NT2/D1 (cell line): ENCODE measurements around the gene ANKRD22.

Source experiments
- DNase-seq: peaks from one replicate; pipeline ENCODE4 v3.0.0-alpha.2; 2011; ENCODE audit warnings: low read depth, low spot score
- H3K27me3 ChIP-seq: 2 replicates; pipeline ENCODE4 v1.6.0; 2011; ENCODE audit warnings: mild to moderate bottlenecking; ENCODE audit not compliant: insufficient read length, insufficient read depth
- H3K36me3 ChIP-seq: 2 replicates; pipeline ENCODE4 v1.6.1; 2011; ENCODE audit warnings: mild to moderate bottlenecking, low read length, mixed read lengths; ENCODE audit not compliant: insufficient read depth, insufficient read length
- H3K4me1 ChIP-seq: 2 replicates; pipeline ENCODE4 v1.5.1; 2011; ENCODE audit not compliant: insufficient read depth, insufficient read length
- H3K4me3 ChIP-seq: 2 replicates; pipeline ENCODE4 v1.5.1; 2011; ENCODE audit warnings: low read depth; ENCODE audit not compliant: insufficient read length
- H3K9ac ChIP-seq: 2 replicates; pipeline ENCODE4 v1.6.0; 2011; ENCODE audit warnings: low read depth; ENCODE audit not compliant: insufficient read length
- H3K9me3 ChIP-seq: 2 replicates; pipeline ENCODE4 v1.5.1; 2011; ENCODE audit warnings: mild to moderate bottlenecking, low read length; ENCODE audit not compliant: insufficient read depth
- SUZ12 ChIP-seq: IDR thresholded peaks from 2 replicates; pipeline ENCODE4 v1.6.1; 2011; ENCODE audit not compliant: insufficient read length, insufficient read depth; ENCODE audit errors: extremely low read depth
- YY1 ChIP-seq: IDR thresholded peaks from 2 replicates; pipeline ENCODE4 v1.6.1; 2011; ENCODE audit not compliant: insufficient read length, insufficient read depth
- ZNF274 ChIP-seq: IDR thresholded peaks from 2 replicates; pipeline ENCODE4 v1.6.1; 2011; ENCODE audit warnings: mild to moderate bottlenecking, low read depth, low read length

ANKRD22 gene

DNA sequence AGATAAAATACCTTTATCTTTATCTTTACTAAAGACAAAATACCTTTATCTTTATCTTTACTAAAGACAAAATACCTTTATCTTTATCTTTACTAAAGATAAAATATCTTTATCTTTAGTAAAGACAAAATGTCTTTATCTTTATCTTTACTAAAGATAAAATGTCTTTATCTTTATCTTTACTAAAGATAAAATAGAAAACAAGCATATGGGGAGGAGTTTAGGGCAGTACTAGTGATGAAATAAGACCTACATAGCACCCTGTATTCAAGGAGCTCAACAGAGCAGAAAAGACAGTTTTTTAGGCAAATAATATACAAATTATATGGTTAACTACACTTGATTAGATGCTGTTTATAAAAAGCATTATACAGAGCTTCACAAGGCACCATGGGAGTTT, 19.3 kb downstream of the ANKRD22 start:
- DNase-seq, result no peak
- H3K36me3 ChIP-seq, result no peaks in the 10 kb centered on the region
- no peaks in the 10 kb centered on the region for H3K27me3 ChIP-seq
- TF ChIP-seq ZNF274 (no peak), SUZ12 (no peak), YY1 (no peak)
- no peaks in the 10 kb centered on the region for H3K4me1 ChIP-seq
- H3K4me3 ChIP-seq, result no peak overlapping the region
- no peak overlapping the region for H3K9ac ChIP-seq
- no peaks in the 10 kb centered on the region for H3K9me3 ChIP-seq

DNA sequence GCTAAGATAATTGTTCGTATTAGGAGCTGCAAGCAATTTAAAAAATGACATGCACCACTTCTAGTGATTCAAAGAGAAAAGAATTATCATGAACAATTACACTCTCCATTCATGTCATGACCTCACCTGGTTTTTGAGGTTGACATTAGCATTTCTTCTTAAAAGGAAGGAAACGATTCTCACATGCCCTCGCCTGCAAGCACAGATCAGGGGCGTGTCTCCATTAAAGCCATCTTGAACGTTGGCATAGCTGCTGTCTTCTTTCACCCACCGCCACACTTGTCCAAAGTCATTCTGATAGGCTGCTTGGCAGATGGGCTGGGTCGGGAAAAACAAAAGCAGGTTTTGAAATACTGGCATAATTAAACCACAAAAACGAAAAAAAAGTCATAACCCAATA, 19.9 kb downstream of the ANKRD22 start:
- no peak overlapping the region for H3K4me3 ChIP-seq
- TF ChIP-seq SUZ12 (no peak), ZNF274 (no peak), YY1 (no peak)
- no peaks in the 10 kb centered on the region for H3K4me1 ChIP-seq
- DNase-seq, result no peak
- no peaks in the 10 kb centered on the region for H3K27me3 ChIP-seq
- H3K36me3 ChIP-seq, result no peaks in the 10 kb centered on the region
- H3K9ac ChIP-seq, result no peak overlapping the region
- no peaks in the 10 kb centered on the region for H3K9me3 ChIP-seq

DNA sequence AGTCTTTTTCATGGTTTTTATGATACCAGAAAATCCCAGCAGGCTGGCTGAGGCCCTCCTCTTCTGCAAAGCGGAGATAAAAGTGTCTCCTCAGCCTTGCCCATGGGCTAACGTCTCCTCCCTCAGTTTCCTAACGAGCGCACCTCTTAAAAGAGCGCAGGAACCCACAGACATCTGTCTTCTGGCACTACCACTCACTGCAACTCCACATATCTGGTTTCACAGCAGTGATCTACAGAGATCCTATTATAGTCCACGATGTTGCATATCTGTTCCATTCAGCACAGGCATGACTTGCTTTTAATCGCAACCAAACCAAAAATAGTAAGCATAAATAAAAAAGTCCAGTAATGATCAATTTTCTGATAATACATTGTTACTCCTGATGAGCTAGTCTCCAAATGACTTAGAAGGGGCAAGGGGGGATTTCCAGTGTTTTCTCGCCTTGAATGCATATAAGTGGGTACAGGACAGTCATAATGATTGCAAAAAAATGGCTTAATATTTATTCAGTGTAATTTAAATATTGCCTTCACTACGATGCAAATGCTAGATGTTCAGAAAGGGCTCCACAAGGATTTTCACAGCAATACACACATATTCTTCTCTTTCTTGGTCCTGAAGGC, 20.9 kb downstream of the ANKRD22 start:
- no peak overlapping the region for H3K4me3 ChIP-seq
- TF ChIP-seq ZNF274 (no peak), SUZ12 (no peak), YY1 (no peak)

DNA sequence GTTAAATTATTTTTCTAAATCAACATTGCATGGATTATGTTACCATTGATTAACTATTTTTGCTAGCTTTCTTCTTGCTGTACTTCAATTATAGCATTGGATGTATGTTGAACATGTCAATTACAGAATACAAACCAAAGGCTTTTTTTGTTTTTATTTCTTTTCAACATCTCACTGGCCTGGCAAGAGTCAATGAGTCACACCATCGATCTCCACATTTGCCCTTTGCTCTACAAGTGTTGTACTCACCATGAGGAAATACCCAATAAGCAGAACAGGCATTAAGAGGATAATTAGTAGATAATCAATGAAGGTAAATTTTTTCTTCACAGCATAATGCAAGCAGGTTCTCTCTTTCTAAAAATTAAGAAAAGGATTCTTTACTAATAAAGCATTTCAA, 23.3 kb downstream of the ANKRD22 start:
- no peaks in the 10 kb centered on the region for H3K36me3 ChIP-seq
- DNase-seq, result no peak
- no peak for TF ChIP-seq SUZ12
- no peak overlapping the region for H3K9ac ChIP-seq
- H3K4me1 ChIP-seq, result no peaks in the 10 kb centered on the region
- no peaks in the 10 kb centered on the region for H3K9me3 ChIP-seq
- no peaks in the 10 kb centered on the region for H3K27me3 ChIP-seq
- no peak overlapping the region for H3K4me3 ChIP-seq

More for the DNA sequence above, 20.9 kb downstream of the ANKRD22 start:
- H3K9ac ChIP-seq, result no peak overlapping the region
- H3K4me1 ChIP-seq, result no peaks in the 10 kb centered on the region
- no peak for DNase-seq
- no peaks in the 10 kb centered on the region for H3K27me3 ChIP-seq
- no peaks in the 10 kb centered on the region for H3K9me3 ChIP-seq
- H3K36me3 ChIP-seq, result no peaks in the 10 kb centered on the region

DNA sequence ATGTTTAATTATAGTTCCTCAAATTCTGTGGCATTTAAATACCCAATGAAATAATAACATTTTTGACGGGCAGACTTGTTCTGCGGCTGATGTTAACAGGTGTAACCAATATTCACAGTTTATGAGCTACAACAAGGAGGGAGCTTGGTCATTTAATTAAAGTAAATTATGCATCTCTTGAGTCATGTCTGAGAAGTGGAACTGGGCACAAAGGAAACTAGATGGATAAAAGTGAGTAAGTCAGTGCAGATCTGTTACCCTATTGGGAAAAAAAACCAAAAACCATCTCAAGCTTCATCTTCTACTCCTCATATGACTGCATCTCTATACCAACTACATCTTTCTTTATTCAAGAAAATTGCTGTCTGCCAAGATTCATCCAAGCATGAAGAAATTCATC, 24.0 kb downstream of the ANKRD22 start:
- TF ChIP-seq SUZ12 (no peak), YY1 (no peak), ZNF274 (no peak)

DNA sequence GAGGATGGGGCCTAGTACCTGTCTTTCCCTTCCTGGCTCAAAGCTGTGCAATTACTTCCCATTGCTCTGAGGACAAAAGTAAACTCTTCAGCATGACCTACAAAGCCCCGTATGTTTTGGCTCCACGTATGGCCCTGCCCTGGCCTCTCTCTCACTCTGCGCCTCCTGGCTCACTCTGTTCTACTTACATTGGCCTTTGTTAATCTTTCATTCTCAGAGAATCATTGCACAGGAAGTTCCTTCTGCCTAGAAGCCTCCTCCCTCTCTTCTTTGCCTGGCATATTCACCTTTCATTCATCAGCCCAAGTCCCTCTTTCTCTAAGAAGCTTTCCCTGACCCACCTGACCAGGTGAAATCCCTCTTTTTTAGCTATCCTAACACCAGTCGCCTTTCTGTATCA, 25.3 kb downstream of the ANKRD22 start:
- Histone ChIP-seq H3K4me3 (no peak overlapping the region), H3K9ac (no peak overlapping the region), H3K27me3 (no peaks in the 10 kb centered on the region), H3K4me1 (no peaks in the 10 kb centered on the region), H3K9me3 (no peaks in the 10 kb centered on the region), H3K36me3 (no peaks in the 10 kb centered on the region)
- DNase-seq, result no peak
- TF ChIP-seq YY1 (no peak), ZNF274 (no peak), SUZ12 (no peak)

More for the DNA sequence above, 24.0 kb downstream of the ANKRD22 start:
- Histone ChIP-seq H3K36me3 (no peaks in the 10 kb centered on the region), H3K4me1 (no peaks in the 10 kb centered on the region), H3K9ac (no peak overlapping the region), H3K4me3 (no peak overlapping the region), H3K9me3 (no peaks in the 10 kb centered on the region), H3K27me3 (no peaks in the 10 kb centered on the region)
- DNase-seq, result no peak

DNA sequence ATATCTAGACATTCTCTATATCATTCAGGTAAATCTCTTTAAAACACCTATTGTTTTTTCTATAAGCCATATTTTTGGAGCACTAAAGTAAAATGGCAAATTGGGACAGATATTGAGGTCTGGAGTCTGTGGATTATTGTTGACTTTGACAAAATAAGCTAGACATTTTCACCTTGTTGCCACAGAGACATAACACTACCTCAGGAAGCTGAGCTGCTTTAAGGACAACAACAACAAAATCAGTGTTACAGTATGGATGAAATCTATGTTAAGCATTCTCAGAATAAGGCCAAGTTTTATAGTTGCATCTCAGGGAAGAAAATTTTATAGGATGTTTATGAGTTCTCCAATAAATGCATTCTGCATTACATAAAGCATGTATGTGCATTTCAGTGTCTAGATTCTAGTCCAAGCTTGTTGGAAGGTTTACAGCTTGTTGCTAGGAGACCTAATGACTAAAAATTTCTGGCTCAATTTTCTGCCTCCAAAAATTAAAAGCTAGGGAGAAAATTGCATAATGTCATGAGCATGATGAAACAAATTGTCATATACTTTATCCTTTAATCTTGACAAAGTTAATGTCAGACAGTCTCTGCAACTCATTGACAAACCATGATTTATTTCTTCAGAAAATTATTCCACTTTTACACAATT, 30.8 kb downstream of the ANKRD22 start:
- Histone ChIP-seq H3K36me3 (no peaks in the 10 kb centered on the region), H3K27me3 (no peaks in the 10 kb centered on the region), H3K4me1 (no peaks in the 10 kb centered on the region), H3K9ac (no peak overlapping the region), H3K4me3 (no peak overlapping the region), H3K9me3 (no peaks in the 10 kb centered on the region)
- TF ChIP-seq ZNF274 (no peak), YY1 (no peak), SUZ12 (no peak)
- DNase-seq, result no peak
